Nephron progenitor cell (in vitro differentiated cells): ENCODE results near the gene DNASE1.

Source experiments
- DNase-seq: peaks from one replicate; pipeline ENCODE4 v3.0.0; 2021
- H3K27ac Mint-ChIP-seq: 2 replicates; pipeline ENCODE4 v1.8.0; 2021; ENCODE audit warnings: mild to moderate bottlenecking, moderate library complexity, mixed read lengths
- H3K27me3 Mint-ChIP-seq: 2 replicates; pipeline ENCODE4 v1.8.0; 2021; ENCODE audit warnings: mild to moderate bottlenecking, low read depth, mixed read lengths; ENCODE audit not compliant: poor library complexity
- H3K36me3 Mint-ChIP-seq: 2 replicates; pipeline ENCODE4 v1.8.0; 2021; ENCODE audit warnings: low read depth, mixed read lengths
- H3K4me1 Mint-ChIP-seq: 2 replicates; pipeline ENCODE4 v1.8.0; 2021; ENCODE audit warnings: mixed read lengths
- H3K4me3 Mint-ChIP-seq: 2 replicates; pipeline ENCODE4 v1.8.0; 2021; ENCODE audit warnings: mild to moderate bottlenecking, moderate library complexity, mixed read lengths
- H3K9me3 Mint-ChIP-seq: 2 replicates; pipeline ENCODE4 v1.8.0; 2021; ENCODE audit warnings: mild to moderate bottlenecking, moderate library complexity, mixed read lengths
- TF ChIP-seq, protein P1 (sequence below): fragments of 200-600 bp; sonication (generic); IDR thresholded peaks from 2 replicates; pipeline ENCODE4 v1.5.0; 2021; ENCODE audit warnings: antibody characterized with exemption

Gene DNASE1

DNA sequence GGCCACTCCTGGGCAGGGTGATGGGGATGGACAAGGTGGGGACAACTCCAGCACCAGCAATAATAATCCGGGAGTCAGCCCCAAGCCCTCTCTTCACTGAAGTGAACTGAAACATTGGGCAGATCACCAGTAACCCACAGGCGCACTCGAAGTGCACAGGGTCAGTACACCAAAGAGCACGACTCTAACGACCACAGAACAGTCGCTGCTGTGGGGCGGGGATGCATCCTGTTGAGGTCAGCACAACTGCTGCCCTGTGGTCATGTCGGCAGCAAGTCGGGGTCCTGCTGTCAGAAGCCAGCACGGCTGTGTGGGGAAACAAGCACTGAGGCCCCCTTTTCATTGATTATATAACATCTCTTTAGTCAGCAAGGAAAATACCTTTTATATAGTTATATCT, 14.6 kb downstream of the DNASE1 start:
- Mint-ChIP-seq H3K36me3 (peaks cover 69% of the 10 kb centered on the region), H3K4me1 (no peaks in the 10 kb centered on the region), H3K4me3 (no peak overlapping the region), H3K27me3 (no peaks in the 10 kb centered on the region), H3K27ac (no peak overlapping the region), H3K9me3 (no peaks in the 10 kb centered on the region)
- DNase-seq = no peak
- TF ChIP-seq, protein P1, sequence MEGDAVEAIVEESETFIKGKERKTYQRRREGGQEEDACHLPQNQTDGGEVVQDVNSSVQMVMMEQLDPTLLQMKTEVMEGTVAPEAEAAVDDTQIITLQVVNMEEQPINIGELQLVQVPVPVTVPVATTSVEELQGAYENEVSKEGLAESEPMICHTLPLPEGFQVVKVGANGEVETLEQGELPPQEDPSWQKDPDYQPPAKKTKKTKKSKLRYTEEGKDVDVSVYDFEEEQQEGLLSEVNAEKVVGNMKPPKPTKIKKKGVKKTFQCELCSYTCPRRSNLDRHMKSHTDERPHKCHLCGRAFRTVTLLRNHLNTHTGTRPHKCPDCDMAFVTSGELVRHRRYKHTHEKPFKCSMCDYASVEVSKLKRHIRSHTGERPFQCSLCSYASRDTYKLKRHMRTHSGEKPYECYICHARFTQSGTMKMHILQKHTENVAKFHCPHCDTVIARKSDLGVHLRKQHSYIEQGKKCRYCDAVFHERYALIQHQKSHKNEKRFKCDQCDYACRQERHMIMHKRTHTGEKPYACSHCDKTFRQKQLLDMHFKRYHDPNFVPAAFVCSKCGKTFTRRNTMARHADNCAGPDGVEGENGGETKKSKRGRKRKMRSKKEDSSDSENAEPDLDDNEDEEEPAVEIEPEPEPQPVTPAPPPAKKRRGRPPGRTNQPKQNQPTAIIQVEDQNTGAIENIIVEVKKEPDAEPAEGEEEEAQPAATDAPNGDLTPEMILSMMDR = no peak

DNA sequence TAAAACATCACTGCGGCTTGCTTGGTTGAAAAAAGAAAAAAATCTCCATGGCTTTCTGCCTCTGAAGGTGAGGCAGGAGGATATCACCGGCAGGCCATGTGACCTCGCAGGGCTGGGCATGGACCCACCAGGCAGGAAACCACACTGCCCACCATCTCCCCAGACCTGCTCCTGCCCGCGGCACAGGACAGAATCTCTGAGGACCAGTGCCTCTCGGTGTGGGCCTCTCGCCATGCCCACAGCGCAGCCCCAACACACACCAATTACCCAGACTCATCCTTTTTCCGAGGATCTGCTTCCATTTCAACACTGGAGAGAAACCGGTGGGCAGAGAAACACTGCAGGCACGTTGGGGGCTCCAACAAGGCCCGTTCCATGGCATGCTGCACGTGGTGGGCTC, 16.2 kb downstream of the DNASE1 start:
- Mint-ChIP-seq H3K4me3 (no peak overlapping the region), H3K27ac (peak overlapping the region; percentile 42), H3K4me1 (peaks cover 10% of the 10 kb centered on the region), H3K9me3 (no peaks in the 10 kb centered on the region), H3K36me3 (peaks cover 73% of the 10 kb centered on the region), H3K27me3 (no peaks in the 10 kb centered on the region)
- TF ChIP-seq, protein P1 = no peak
- DNase-seq = no peak

DNA sequence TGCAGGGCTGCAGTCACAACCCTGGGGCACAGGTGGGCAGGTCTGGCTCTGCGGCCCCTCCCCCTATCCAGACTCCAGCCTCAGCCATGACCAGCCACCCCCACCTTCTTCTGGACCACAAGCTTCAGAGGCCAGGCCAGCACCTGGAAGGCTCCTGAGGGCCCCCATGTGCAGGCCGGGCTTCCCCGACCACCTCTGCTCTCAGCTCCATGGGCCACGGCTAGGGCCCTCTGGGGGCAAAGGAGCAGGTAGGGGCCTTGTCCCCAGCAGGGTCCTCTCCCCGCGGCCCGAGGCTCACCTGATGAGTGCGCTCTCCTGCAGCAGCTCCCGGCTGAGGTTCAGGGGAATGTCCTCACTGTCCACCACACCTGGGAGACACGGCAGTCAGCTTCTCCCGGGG, 16.9 kb downstream of the DNASE1 start:
- no peak overlapping the region for H3K27ac Mint-ChIP-seq
- no peak overlapping the region for H3K4me3 Mint-ChIP-seq
- no peak for DNase-seq
- H3K9me3 Mint-ChIP-seq = no peaks in the 10 kb centered on the region
- H3K27me3 Mint-ChIP-seq = no peaks in the 10 kb centered on the region
- TF ChIP-seq, protein P1 = no peak
- H3K4me1 Mint-ChIP-seq = peaks cover 15% of the 10 kb centered on the region
- peaks cover 66% of the 10 kb centered on the region for H3K36me3 Mint-ChIP-seq

DNA sequence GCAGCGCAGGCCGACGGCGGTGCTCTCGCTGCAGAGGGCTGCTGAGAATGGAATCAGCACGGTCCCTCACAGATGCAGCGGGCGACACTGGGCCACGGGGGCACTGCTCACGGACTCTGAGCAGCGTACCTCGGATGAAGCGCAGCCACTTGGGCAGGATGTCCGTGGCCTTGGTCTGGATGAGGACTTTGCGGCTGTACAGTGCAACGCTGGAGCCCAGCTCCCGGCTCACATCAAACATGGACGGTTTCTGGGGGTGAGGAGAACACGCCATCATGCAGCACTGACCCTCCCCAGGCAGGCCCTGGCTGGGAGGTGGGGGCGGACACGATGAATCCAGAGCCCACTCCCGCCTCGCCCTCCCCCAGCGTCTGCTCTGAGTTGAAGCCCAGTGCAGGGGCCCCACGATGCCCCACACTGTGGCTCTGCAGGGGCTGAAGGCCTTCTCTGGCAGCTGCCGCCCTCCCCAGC, 18.1 kb downstream of the DNASE1 start:
- DNase-seq = no peak
- Mint-ChIP-seq H3K9me3 (no peaks in the 10 kb centered on the region), H3K4me1 (peaks cover 15% of the 10 kb centered on the region), H3K27me3 (no peaks in the 10 kb centered on the region), H3K27ac (no peak overlapping the region), H3K4me3 (no peak overlapping the region), H3K36me3 (peaks cover 64% of the 10 kb centered on the region)
- TF ChIP-seq, protein P1 = no peak

DNA sequence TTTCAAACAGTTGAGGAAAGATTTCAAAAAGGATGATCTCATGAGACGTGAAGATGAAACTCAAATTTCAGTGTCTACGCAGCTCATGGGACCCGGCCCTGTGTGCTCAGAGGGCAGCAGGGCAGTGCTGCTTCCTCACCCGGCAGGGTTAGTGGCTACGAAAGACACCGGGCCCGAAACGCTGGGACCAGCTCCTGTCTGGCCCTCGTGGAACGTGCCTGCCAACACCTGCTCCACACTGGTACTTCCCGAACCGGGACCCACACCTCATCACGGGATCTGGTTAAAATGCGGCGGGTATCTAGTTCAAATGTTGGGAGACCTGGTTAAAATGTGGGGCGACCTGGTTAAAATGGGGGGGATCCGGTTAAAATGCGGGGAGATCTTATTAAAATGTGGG, 18.7 kb downstream of the DNASE1 start:
- no peaks in the 10 kb centered on the region for H3K9me3 Mint-ChIP-seq
- no peak overlapping the region for H3K4me3 Mint-ChIP-seq
- TF ChIP-seq, protein P1 = no peak
- H3K27ac Mint-ChIP-seq = no peak overlapping the region
- no peak for DNase-seq
- no peaks in the 10 kb centered on the region for H3K27me3 Mint-ChIP-seq
- H3K4me1 Mint-ChIP-seq = peaks cover 15% of the 10 kb centered on the region
- H3K36me3 Mint-ChIP-seq = peaks cover 70% of the 10 kb centered on the region

DNA sequence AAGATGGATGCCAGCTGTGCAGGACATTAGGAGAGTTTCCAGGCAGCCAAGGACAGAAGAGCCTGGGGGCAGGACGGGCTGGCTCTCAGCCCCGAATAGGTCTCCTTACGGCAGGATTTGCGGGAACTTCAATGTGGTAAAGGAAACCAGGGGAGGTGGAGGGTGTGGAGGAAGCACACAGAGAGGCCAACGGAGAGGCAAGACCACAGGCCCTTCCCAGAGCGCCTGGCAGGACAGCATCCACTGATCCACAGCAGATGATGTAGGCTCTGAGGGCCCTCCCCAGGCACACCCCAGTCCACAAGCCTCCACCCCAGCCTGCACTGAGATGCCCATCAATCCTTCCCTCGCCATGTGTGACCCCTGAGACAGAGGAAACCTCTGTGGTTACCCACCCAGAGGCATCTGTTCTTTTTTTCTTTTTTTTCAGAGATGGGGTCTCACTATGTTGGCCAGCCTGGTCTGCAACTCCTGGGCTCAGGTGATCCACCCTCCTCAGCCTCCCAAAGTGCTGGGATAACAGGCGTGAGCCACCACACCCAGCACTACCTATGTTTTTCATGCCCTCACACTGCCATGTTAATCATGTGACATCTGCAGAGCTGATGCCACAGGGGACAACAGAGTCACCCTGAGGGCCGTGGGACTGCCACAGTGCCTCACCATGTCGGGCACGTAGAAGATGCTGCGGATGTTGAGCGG, 19.3 kb downstream of the DNASE1 start:
- no peak for DNase-seq
- TF ChIP-seq, protein P1 = no peak
- no peaks in the 10 kb centered on the region for H3K9me3 Mint-ChIP-seq
- peaks cover 15% of the 10 kb centered on the region for H3K4me1 Mint-ChIP-seq
- peaks cover 71% of the 10 kb centered on the region for H3K36me3 Mint-ChIP-seq
- no peak overlapping the region for H3K4me3 Mint-ChIP-seq
- H3K27me3 Mint-ChIP-seq = no peaks in the 10 kb centered on the region
- H3K27ac Mint-ChIP-seq = no peak overlapping the region
